ENCODE data around the gene TLR2. TPM values are rescaled to one million over a fixed set of nuclear protein-coding genes. Genes with fewer than 3 reads are reported as not detected.

Gene TLR2
- total RNA-seq, 6 experiments from 2014 or later = 4.2 to 22.3 (median 12.1) TPM

DNA sequence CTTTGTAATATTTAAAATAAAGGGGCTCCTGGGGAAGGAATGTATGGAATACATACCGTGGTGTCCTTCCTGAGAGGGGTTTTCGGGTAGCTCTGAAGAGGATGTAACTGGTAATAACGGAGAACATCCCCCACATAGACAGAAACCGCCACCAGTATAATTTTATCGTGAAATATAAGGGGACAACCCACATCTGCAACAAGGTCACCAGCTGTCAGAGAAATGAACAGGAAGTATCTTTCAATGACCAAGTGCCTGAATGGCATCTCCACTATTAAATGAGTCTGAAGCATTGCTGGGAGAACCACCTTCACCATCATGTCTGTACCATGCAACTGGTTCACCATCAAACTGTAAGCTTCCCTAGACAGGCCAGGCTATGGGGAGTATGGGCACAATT lies 44.1 kb downstream of the TLR2 start:
- peaks cover 0 to 9% (median 4%) of the 10 kb centered on the region in 4 donors for H3K4me1 ChIP-seq
- no peak overlapping the region for H3K4me3 ChIP-seq
- H3K27ac ChIP-seq = no peak overlapping the region
- ATAC-seq = no peak
- H3K36me3 ChIP-seq = no peaks in the 10 kb centered on the region
- TF ChIP-seq CTCF (IDR thresholded peaks at IDR 0.05) (no peak), POLR2A (IDR thresholded peaks at IDR 0.05) (no peak)
- DNase-seq = no peak
- WGBS (ENCODE audit: insufficient coverage, low coverage, low lambda C conversion rate, missing lambda C conversion rate) = 70% methylated on average over 5 of the region's 5 CpGs
- intact Hi-C loops (cut with DNase I) = no loop called here
- H3K27me3 ChIP-seq = no peaks in the 10 kb centered on the region
- H3K9me3 ChIP-seq = no peaks in the 10 kb centered on the region

- ATAC-seq = peak in 2 of 4 donors; percentile 28 to 44
- intact Hi-C loops (cut with DNase I) = no loop called here
These were observed 44.6 kb downstream of the TLR2 start for GRCh38 chr4:153728660-153729059.

GRCh38 chr4:153729895-153730294 lies 45.8 kb downstream of the TLR2 start:
- peaks cover 0 to 9% (median 4%) of the 10 kb centered on the region in 4 donors for H3K4me1 ChIP-seq
- no peaks in the 10 kb centered on the region for H3K36me3 ChIP-seq
- H3K27ac ChIP-seq = no peak overlapping the region
- no peaks in the 10 kb centered on the region for H3K9me3 ChIP-seq
- peak in 2 of 4 donors; percentile 26 to 35 for ATAC-seq
- intact Hi-C loops (cut with DNase I) = no loop called here
- TF ChIP-seq POLR2A (IDR thresholded peaks at IDR 0.05) (no peak), CTCF (IDR thresholded peaks at IDR 0.05) (no peak)
- DNase-seq = no peak
- H3K27me3 ChIP-seq = no peaks in the 10 kb centered on the region
- H3K4me3 ChIP-seq = no peak overlapping the region
- 79% methylated on average over 1 of the region's 2 CpGs for WGBS (ENCODE audit: insufficient coverage, low coverage, low lambda C conversion rate, missing lambda C conversion rate)

More at GRCh38 chr4:153728660-153729059, 44.6 kb downstream of the TLR2 start:
- Histone ChIP-seq H3K4me1 (peaks cover 0 to 9% (median 4%) of the 10 kb centered on the region in 4 donors), H3K36me3 (no peaks in the 10 kb centered on the region), H3K27ac (no peak overlapping the region), H3K4me3 (no peak overlapping the region), H3K27me3 (no peaks in the 10 kb centered on the region), H3K9me3 (no peaks in the 10 kb centered on the region)
- TF ChIP-seq POLR2A (IDR thresholded peaks at IDR 0.05) (no peak), CTCF (IDR thresholded peaks at IDR 0.05) (no peak)
- DNase-seq = no peak
- 65% methylated on average over 4 of the region's 4 CpGs for WGBS (ENCODE audit: insufficient coverage, low coverage, low lambda C conversion rate, missing lambda C conversion rate)

- H3K4me1 ChIP-seq = no peaks in the 10 kb centered on the region
- no peak overlapping the region for H3K27ac ChIP-seq
- H3K9me3 ChIP-seq = no peaks in the 10 kb centered on the region
- 30% methylated on average over 3 of the region's 3 CpGs for WGBS (ENCODE audit: insufficient coverage, low coverage, low lambda C conversion rate, missing lambda C conversion rate)
- no peak for TF ChIP-seq CTCF (IDR thresholded peaks at IDR 0.05)
- no peak for TF ChIP-seq POLR2A (IDR thresholded peaks at IDR 0.05)
- intact Hi-C loops (cut with DNase I) = no loop called here
- H3K36me3 ChIP-seq = no peaks in the 10 kb centered on the region
- DNase-seq (no peak), ATAC-seq (no peak)
- H3K4me3 ChIP-seq = no peak overlapping the region
- no peaks in the 10 kb centered on the region for H3K27me3 ChIP-seq
These were observed 47.2 kb downstream of the TLR2 start for GRCh38 chr4:153731239-153731638.
